8988T (cell line): ENCODE measurements around the gene CFDP1.
"Not testable (repeated sequence)": the region's sequence is repeated elsewhere in the genome, so short reads cannot be mapped to it uniquely, and the experiment has no call there.

Experiments used
- DNase-seq: peaks from one replicate; pipeline ENCODE4 v3.0.0; 2011

The CFDP1 gene

DNA sequence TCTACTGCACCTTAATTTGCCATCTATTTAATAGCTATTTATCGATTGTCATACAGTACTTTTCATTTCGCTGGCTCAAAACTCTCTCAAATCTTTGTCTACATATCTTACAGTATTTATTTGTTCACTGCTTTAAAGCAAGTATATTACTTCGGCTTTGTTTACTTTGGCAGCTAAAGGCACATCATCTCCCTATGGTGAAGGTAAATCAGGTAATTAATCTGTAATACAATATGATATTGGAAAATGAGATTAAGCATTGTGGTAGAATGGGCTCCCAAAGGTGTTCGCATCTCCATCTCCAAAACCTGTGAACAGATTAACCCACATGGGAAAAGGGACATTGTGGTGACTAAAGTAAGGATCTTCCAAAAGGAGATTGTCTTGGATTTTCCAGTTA, 24.7 kb upstream of the CFDP1 start:
- no peak for DNase-seq

DNA sequence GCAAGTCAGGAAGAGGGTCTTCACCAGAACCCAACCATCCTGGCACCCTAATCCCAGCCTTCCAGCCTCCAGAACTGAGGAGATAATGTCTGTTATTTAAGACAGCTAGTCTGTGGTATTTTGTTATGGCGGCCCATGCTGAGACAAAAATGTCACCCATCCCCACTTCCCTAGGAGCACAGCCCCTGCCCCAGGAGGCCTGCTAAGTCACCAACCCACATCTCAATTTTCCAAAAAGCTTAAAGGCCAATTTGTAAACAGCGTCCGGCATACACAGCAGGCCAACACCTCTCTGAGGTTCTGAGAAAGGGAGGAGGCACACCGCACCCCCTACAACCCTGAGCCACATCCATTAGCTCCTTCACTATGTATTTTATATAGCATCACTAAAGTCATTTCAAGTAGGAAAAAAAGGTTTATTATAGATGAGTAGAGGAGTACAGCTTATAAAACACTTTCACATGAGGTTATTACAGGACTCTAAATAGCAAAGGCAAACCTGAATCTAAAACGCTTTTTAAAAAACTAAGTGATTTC, 24.2 kb upstream of the CFDP1 start:
- no peak for DNase-seq

DNA sequence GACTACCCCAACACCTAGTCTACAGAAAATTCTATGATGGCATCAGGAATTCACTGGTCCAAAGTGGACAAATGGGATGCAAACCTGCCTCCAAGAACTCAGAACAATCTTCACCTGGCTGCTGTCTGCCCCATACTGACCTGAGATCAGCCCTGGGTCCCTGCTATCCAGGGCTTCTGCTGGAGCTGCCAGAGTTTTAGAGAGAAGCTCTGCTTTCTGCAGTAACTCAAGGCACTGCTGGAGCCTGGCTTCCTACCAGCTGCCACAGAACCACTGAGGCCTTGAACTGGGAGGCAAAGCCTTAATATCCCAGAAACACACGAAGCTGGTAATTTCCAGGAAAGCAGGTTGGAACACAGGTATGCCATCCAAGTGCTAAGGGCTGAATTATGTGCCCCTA, 23.7 kb upstream of the CFDP1 start:
- no peak for DNase-seq

DNA sequence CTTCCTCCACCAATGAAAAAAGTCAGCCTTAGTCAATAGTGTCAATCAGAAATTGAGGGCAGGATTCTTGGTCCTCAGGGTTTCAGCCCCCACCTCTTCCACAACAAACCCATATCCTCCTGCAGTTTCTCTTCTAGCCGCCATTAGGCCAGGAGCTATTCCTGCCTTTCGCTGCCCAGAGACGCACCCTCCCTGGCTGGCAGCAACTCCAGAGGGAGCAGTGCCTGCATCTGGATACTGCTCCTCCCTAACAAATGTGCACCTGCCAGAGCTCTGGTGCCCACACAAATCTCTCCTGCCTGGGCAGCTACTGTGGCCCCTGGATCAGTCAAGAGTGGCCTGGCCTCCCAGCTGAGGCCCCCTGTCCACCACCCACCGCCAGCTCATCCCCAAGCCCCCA, 23.2 kb upstream of the CFDP1 start:
- DNase-seq = not testable (repeated sequence)

DNA sequence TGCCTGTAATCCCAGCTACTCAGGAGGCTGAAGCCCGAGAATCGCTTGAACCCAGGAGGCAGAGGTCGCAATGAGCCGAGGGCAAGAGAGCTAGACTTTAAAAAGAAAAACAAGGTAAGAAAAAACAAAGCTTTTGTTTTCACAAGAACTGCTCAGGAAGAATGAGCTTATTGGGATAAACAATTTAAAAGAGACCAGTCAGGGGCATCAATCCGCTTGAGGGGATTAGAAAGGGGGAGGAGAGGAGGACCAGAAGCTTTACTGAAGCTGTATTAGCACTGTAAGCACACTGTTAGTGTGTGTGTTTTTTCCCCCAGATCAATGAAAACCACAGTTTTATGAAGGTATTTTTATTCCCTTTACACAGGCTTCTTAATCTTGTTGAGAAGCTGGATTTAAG, 22.4 kb upstream of the CFDP1 start:
- no peak for DNase-seq

DNA sequence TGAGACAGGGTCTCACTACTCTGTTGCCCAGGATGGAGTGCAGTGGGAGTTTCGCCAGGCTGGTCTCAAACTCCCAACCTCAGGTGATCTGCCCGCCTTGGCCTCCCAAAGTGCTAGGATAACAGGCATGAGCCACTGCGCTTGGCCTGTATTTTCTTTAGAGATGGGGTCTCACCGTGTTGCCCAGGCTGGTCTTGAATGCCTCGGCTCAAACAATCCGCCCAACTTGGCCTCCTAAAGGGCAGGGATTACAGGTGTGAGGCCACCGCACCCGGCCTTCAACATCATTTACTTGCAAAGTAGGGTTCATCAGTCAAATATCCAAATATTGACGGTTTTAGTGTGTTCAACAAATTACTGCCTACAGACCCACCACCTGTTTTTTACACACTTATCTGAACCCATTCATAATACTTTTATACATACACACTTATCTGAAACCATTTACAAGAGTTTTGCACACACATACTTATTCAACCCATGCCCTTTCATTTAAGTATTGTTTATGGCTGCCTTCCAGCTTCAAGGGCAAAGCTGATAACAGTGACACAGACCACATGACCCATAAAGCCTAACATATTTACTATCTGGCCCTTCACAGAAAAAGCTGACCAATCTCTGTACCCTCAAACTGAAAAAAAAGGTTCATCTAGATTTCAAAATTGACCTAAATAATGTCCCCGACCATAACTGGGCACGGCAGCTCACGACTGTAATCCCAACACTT, 19.3 kb upstream of the CFDP1 start:
- no peak for DNase-seq

DNA sequence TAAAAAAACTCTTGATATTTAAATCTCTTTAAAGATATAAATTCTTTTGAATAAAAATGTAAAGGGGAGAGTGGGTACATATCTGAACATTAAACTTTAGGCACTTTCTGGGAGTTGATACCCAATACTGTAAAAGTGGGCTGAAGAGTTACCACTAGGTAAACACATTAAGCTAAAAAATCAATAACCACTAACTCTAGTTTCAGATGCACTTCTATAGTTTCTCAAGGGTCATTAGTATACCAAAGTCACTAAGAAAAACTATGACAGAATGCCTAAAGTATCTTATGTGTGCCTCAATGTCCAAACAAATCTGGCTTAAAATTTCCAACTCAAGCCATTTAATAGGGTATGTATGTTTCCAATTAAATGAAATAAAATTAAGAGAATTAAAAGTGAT, 13.1 kb upstream of the CFDP1 start:
- no peak for DNase-seq

DNA sequence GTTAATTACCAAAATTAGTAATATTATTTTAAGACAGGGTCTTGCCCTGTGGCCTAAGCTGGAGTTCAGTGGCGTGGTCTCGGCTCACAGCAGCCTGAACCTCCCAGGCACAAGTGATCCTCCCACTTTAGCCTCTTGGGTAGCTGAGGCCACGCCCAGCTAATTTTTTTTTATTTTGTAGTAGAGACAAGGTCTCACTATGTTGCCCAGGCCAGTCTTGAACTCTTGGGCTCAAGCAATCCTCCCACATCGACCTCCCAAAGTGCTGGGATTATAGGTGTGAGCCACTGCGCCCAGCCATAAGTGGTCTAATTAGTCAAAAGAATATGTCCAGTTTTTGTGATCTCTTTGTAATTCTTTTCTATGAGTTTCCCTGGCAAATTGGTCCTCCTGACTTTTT, 12.0 kb upstream of the CFDP1 start:
- no peak for DNase-seq

DNA sequence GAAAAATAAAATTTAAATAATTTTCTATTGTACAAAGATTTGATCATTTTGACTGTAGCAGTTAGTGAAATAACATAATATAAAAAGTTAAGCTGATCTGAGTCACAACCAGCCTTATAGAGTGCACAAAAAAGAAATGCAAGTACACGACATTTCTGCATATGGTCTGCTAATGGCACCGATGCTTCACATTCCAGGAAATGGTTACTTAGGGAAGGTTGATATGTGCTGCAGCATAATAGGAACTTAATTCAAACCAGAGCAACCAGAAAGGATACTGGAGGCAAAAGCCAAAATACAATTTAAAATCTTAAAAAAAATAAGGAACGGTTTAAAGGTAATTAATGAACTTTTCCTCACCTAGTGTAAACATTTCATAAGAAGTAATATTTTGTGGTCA, 10.0 kb upstream of the CFDP1 start:
- no peak for DNase-seq

DNA sequence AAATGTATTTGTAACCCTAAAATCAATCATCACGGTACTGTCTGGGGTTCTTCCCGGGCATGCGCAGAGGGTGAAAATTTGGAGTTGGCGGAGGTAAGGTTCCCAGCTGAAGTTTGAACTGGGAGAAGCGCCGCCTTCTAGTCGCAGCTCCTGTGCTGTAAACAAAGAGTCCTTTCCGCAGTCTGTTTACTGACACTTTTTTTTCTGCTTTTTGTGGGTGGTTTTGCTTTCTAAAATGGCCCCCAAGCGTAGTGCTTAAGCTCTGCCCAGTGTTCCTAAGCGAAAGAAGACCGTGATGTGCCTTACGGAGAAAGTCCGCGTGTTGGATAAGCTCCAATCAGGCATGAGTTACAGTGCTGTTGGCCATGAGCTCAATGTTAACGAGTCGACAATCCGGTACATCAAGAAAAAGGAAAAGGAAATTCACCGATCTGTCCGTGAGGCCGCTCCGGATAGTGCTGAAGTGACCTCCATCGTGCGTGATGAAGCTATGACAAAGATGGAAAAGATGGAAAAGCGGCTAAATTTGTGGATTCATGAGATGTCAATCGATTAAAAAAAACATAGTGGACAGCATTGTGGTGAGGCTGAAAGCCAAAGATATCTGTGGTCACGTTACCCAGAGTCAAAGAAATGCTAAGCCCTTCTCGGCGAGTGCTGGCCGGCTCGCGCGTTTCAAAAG, 570 bp upstream of the CFDP1 start:
- DNase-seq = peak; percentile 51

DNA sequence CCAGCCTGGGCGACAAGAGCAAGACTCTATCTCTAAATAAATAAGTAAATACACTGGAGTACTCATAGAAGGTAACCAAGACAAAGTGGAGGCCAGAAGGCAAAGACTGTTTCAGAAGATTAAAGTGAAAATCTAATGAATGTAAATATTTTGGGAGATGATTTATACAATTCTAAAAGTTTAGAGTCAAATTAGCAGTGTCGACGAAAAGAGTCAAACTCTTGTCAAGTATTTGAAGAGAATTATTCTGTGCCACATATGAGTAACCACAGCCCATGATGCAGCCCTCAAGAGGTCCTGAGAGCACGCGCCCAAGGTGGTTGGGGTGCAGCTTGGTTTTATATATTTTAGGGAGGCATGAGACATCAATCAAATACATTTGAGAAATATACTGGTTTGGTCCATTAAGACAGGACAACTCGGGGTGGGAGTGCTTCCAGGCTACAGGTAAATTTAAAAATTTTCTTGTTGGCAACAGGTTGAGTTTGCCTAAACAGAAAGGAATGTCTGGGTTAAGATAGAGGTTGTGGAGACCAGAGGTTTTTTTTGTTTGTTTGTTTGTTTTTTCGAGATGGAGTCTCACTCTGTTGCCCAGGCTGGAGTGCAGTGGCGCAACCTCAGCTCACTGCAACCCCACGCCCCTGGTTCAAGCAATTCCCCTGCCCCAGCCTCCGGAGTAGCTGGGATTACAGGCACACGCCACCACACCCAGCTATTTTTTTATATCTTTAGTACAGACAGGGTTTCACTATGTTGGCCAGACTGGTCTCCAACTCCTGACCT, 3.5 kb downstream of the CFDP1 start:
- DNase-seq = no peak

DNA sequence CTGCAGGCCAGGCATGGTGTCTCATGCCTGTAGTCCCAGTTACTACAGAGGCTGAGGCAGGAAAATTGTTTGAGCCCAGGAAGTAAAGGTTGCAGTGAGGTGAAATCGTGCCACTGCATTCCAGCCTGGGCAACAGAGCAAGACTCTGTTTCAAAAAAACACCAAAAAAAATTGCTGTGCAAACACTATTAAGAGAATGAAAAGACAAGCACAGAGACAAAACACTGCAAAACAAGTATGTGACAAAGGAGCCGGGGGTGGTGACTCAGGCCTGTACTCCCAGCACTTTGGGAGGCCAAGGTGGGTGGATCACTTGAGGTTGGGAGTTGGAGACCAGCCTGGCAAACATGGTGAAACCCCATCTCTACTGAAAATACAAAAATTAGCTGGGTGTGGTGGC, 6.8 kb downstream of the CFDP1 start:
- not testable (repeated sequence) for DNase-seq

DNA sequence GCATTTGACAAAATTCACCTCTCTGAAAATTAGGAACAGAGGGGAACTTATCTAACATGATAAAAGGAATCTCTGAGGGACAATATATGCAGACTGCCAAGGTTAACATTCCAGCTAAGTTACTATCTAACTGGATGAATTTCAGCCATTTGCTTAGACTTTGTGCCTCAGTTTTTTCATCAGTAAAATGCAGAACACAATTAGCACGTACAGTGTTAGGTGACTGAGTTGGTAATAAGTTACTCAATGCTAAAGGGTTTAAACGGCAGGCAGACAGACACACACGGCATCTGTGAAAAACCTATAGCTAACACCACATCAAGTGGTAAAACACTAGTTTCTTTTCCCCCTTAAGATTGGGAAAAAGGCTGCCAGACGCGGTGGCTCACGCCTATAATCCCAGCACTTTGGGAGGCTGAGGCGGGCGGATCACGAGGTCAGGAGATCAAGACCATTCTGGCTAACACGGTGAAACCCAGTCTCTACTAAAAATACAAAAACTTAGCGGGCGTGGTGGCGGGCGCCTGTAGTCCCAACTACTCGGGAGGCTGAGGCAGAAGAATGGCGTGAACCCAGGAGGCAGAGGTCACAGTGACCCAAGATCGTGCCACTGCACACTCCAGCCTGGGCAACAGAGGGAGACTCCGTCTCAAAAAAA, 9.1 kb downstream of the CFDP1 start:
- DNase-seq = not testable (repeated sequence)

DNA sequence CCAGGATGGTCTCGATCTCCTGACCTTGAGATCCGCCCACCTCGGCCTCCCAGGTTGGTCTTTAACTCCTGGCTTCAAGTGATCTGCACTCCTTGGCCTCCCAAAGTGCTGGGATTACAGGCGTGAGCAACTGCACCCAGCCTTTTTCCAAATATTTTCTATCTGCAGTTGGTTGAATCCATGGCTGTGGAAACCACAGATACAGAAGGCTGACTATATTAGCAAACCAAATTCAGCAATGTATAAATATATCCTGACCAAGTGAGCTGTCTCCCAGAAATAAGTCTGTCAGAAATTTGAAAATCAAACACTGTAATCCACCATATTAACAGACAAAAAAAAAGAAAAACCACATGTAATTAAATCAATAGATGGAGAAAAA, 9.6 kb downstream of the CFDP1 start:
- DNase-seq = no peak

DNA sequence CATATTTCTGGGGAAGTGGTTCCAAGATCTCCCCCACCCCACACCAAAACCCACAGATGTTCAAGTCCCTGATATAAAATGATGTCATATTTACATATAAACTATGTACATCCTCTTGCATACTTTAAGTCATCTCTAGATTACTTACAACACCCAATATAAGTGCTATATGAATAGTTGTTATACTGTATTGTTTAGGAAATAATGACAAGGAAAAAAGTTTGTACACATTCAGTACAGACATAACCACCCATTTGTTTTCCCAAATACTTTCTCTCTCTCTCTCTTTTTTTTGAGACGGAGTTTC, 11.5 kb downstream of the CFDP1 start:
- DNase-seq = no peak

DNA sequence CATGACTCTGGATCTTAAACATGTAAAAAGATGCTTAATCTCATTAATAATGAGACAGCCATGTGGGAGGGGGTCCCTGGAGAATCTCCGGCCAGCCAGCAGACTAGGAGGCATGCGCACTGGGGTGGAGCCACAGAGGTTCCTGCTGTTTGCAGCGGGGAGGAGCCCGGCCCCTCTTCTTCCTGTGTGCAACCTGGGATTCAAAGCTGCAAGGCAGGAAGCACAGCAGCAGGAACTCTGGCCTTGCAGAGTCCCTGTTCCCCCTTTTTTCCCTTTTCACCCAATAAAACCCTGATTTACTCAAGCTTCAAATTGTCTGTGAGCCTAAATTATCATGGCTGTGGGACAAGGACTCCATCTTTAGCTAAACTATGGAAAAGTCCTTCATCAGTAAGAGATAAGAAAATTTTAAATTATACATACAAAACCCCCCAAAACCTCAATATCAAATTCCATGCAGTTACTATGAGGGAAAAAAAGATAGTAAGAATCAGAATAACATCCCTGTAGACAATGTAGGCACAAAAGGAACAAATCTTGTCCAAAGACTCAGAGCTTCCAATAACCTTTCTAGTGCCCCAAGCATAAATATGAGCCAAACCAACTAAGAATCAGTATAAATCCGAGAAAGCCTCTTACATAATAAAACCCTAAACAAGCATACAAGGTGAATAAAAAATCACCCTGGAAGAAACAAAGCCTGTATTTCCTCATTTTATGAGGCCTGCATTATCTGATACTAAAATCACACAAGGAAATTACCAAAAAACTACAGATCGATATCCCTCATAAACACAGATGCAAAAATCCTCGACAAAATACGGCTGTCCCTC, 12.1 kb downstream of the CFDP1 start:
- DNase-seq = no peak

DNA sequence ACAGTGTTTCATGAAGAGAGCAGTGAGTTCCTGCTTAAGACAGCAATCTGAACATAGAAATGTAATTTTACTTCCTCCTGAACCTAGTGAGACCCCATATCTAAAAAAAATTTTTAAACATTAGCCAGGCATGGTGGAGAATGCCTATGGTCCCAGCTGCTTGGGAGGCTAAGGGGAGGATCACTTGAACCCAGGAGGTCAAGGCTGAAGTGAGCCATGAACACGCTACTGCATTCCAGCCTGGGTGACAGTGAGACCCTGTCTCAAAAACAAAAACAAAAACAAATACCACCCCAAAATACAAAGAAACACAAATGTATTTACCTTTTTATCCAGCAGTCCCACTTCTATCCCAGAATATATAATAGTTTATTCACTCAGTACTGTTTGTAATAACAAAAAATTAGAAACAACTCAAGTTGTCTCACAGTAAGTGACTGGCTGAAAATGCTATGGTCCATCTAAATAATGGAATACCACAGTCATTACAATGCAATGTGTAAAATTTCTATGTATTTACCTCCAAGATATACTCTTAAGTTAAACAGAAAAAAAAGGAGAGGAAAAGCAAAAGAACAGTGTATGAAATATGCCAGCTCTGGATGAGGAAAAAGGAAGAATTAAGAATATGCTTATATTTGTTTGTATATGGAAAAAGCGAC, 16.3 kb downstream of the CFDP1 start:
- no peak for DNase-seq

DNA sequence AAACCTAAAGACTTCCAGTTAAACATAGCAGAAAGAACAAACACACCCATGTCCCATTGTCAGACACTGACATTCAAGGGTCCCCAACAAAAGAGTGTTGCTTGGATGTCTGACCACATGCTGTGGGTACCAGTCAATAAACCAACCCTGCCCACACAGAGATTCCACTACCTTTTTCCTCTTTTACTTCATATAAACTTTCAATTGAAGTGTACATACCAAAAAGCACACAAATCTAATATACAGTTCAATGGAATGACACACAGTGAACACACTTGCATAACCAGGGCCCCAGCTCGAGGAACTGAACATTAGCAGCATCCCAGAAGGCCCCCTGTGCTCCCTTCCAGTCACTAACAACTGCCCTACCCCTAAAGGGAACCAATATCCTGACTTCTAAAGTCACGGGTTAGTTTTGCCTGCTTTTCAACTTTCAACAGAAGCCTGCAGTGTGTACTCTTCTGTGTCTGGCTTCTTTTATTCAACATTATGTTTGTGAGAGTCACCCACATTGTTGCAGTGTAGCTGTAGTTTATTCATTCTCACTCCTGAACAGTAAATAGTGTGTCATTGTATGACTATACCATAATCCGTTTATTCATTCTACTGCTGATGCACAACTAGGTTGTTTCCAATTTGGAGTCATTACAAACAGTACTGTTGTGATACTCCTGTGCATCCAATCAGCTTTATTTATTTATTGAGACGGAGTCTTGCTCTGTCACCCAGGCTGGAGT, 18.0 kb downstream of the CFDP1 start:
- DNase-seq = no peak

DNA sequence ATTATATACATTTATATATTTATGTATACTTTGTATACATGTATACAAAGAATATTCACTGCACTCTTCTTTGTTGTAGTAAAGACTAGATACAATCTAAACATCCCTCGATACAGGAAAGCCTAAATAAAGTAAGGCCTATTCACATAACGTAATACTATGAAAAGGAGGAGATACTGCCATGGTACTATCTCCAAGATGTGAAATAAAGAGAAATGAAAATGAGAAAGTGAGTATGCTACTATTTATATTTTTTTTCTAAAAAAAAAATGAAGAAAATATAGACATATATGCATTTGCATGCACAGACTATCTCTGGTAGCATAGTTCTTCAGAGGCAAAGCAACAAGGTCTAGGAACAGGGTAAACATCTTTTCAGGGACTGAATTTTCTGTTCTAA, 19.4 kb downstream of the CFDP1 start:
- DNase-seq = no peak

DNA sequence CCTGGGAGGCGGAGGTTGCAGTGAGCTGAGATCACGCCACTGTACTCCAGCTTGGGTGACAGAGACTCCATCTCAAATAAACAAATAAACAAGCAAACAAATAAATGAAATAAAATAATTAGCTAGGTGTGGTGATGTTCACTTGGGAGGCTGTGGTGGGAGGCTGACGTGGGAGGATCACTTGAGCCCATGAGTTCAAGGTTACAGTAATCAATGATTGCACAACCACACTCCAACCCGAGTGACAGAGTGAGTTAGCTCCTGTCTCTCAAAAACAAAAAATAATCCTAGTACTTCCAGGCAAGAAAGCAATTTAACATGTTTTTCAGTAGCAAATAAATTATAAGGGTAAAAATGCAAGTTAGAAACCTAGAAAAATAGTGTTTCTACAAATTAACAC, 26.4 kb downstream of the CFDP1 start:
- no peak for DNase-seq

DNA sequence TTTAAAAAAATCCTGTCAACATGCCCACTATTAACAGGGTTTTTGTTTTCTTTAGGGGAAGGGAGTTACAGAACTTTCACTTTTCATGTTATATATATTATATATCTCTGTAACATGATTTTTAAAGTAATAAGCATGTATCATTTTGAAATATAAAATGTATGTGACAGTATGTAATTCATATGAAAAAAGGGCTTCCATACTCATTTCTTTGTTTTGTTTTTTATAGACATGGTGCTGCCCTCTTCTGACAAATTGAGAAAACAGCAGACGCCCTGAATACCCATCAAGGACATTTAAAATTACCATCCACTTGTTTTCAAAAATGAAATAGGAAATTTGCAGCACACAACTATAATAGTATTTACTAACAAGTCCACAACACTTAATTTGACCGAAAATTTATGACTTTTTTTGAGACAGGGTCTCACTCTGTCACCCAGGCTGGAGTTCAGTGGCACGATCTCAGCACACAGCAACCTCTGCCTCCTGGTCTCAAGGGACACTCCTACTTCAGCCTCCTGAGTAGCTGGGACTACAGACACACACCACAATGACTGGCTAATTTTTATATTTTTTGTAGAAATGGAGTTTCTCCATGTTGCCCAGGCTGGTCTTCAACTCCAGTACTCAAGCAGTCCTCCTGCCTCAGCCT, 30.4 kb downstream of the CFDP1 start:
- DNase-seq = peak; percentile 24
